Measurements from ENCODE around the gene CPNE2.
"Not testable (repeated sequence)": the region's sequence is repeated elsewhere in the genome, so short reads cannot be mapped to it uniquely, and the experiment has no call there.

The CPNE2 gene

GRCh38 chr16:57178793-57179212, 86.4 kb downstream of the CPNE2 start:
- DNase-seq: no peak

GRCh38 chr16:57179215-57179828, 86.9 kb downstream of the CPNE2 start:
- no peak for DNase-seq

DNA sequence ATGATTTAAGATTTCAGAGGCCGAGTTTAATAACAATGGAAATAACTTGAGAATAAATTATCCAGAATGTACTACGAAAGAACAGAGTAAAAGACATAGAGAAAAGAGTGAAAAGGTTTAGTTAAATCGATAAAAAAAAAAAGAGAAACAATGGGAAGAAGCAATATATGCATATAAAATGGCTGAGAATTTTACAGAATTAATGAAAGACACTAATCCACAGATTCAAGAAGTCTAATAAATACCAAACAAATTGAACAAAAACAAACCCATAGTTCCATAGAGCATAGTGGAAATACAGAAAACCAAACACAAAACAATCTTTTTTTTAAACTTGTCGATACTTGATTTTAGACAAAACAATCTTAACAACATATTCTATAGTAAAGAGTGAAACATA, 91.7 kb downstream of the CPNE2 start:
- no peak for DNase-seq

- peak in 1 of 2 experiments; percentile 12 for DNase-seq
Measured at GRCh38 chr16:57184887-57185445, 92.6 kb downstream of the CPNE2 start.

- DNase-seq: no peak
Measured at GRCh38 chr16:57185446-57185944, 93.1 kb downstream of the CPNE2 start.

DNA sequence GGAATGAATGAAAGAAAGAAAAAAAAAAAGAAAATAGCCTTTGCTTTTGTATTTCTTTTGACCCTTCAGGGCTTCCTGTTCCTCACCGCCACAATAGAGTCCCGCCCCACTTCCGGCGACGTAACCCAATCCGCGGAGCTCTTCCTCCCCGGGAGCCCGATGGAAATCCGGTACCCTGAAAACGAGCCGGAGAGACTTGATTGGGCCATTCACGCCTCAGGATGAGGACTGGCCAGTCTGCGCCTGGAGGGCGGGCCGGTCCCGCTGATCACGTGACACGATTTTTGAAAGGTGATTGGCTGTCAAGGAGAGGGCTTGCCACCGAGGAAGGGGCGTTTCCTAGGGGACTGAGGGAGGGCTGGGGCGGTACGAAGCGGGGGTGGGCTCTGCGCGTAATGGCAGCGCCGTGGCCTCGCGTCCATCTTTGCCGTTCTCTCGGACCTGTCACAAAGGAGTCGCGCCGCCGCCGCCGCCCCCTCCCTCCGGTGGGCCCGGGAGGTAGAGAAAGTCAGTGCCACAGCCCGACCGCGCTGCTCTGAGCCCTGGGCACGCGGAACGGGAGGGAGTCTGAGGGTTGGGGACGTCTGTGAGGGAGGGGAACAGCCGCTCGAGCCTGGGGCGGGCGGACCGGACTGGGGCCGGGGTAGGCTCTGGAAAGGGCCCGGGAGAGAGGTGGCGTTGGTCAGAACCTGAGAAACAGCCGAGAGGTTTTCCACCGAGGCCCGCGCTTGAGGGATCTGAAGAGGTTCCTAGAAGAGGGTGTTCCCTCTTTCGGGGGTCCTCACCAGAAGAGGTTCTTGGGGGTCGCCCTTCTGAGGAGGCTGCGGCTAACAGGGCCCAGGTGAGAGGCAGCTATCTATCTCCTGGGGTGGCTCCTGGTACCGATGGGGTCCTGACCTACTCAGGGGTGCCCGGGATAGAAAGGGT, 93.8 kb downstream of the CPNE2 start, which contains the start of the genes PSME3IP1 and RSPRY1:
Gene PSME3IP1, minus strand, starts transcription at position 95 of the 927 bp plus-strand sequence. CDS start 12,185 bp downstream, outside the sequence.
Gene RSPRY1, plus strand, starts transcription at position 385 of the 927 bp plus-strand sequence. CDS start 18,330 bp downstream, outside the sequence.
- peak; percentile 96 to 99 for DNase-seq

GRCh38 chr16:57186872-57187854, 94.8 kb downstream of the CPNE2 start:
- DNase-seq: no peak

GRCh38 chr16:57187902-57188710, 95.7 kb downstream of the CPNE2 start:
- not testable (repeated sequence) for DNase-seq

GRCh38 chr16:57188711-57189002, 96.3 kb downstream of the CPNE2 start:
- DNase-seq: no peak

GRCh38 chr16:57189527-57189926, 97.1 kb downstream of the CPNE2 start:
- DNase-seq: not testable (repeated sequence)

GRCh38 chr16:57190136-57190535, 97.8 kb downstream of the CPNE2 start:
- no peak for DNase-seq

DNA sequence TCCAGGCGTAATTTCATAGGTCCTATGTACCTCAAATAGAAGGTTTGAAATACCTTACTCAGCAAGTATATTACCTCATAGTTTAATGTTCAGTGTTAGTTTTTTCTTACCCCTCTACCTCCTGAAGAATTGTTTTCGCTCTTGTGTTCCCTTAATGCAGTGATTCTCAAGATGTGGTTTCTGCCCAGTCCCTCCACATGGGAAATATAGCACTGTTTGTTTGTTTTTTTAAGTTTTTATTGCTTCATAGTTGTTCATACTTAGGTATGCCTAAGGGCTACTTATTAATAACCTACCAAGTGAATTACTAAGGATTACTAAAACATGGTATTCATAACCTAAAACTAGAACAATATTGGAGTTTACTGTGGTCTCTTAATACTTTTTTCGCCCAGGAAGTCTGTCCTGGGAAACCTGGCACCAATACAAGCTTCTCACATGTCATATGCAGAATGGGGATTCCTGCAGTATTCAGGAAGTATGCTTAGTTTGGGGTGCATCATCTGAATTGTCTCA, 98.7 kb downstream of the CPNE2 start:
- DNase-seq: no peak

- no peak for DNase-seq
Measured at GRCh38 chr16:57192146-57192545, 99.8 kb downstream of the CPNE2 start.

DNA sequence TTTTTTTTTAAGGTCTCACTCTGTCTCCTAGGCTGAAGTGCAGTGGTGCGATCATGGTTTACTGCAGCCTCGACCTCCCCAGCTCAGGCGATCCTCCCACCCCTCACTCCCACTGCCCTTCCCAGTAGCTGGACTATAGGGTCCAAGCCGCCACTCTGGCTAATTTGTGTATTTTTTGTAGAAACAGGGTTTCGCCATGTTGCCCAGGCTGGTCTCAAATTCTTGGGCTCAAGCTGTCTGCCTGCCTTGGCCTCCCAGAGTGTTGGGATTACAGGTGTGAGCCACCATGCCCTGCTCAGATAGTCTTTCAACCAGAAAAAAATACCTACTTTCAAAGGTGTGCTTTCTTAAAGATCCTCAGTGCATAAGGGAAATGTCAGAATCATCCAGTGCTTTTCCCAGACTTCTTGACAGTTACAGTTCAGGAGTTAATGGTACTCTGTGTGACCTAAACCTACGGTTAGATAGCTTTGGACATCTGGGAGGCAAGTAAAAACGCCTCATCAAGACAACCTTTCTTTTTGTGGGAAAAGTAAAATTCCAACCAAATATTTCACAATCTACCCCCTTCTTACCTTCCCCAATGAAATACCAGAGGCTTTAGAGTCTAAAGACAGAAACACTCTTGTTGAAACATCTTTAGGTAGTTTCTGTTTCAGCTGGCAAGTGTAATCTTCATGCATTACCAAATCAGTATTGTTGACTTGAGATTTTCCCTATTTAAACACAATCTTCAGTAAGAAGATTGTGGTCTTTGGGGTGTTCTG, 100.5 kb downstream of the CPNE2 start:
- DNase-seq: no peak

DNA sequence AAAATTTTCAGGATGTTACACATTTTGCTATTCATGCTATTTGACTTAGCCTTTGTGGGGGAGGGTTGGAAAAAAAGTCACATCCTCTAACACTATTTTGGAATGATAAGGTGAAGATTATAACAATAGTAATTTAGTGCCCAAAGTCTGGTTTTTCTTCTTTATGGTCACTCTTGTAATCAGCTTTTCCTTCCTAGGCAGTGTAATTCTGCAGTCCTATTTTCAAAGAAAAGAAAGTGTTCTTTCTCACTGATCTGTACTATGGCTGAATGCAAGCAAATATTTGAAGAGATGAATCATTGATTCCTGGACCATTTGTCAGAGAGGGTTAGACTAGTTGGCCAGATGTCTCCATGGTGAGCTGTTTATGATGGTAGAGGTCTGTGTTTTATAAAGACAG, 102.1 kb downstream of the CPNE2 start:
- no peak for DNase-seq

GRCh38 chr16:57196286-57196685, 103.9 kb downstream of the CPNE2 start:
- DNase-seq: no peak

GRCh38 chr16:57196753-57197152, 104.4 kb downstream of the CPNE2 start:
- no peak for DNase-seq
